Chondrocyte (in vitro differentiated cells): ENCODE data around the gene TRIM34. TPM values are rescaled to one million over a fixed set of nuclear protein-coding genes. Genes with fewer than 3 reads are reported as not detected.

ENCODE experiments used
- DNase-seq: peaks from one replicate; pipeline ENCODE4 v3.0.0; 2021; ENCODE audit warnings: mixed read lengths, low spot score
- H3K27ac Mint-ChIP-seq: one replicate; pipeline ENCODE4 v1.8.0; 2021; ENCODE audit warnings: mild to moderate bottlenecking, moderate library complexity, mixed read lengths; ENCODE audit not compliant: unreplicated experiment
- H3K27me3 Mint-ChIP-seq: 2 replicates; pipeline ENCODE4 v1.8.0; 2021; ENCODE audit warnings: low read depth, mixed read lengths
- H3K36me3 Mint-ChIP-seq: 2 replicates; pipeline ENCODE4 v1.8.0; 2021; ENCODE audit warnings: low read depth, mixed read lengths
- H3K4me1 Mint-ChIP-seq: 2 replicates; pipeline ENCODE4 v1.8.0; 2021; ENCODE audit warnings: low read depth, mild to moderate bottlenecking, mixed read lengths
- H3K4me3 Mint-ChIP-seq: one replicate; pipeline ENCODE4 v1.8.0; 2021; ENCODE audit warnings: mild to moderate bottlenecking, moderate library complexity, mixed read lengths; ENCODE audit not compliant: unreplicated experiment
- H3K9me3 Mint-ChIP-seq: 2 replicates; pipeline ENCODE4 v1.8.0; 2021; ENCODE audit warnings: low read depth, mixed read lengths
- CTCF ChIP-seq: fragments of 200-600 bp; sonication (generic); IDR thresholded peaks from 2 replicates; pipeline ENCODE4 v1.5.0; 2021; ENCODE audit warnings: antibody characterized with exemption, mild to moderate bottlenecking, moderate library complexity
- total RNA-seq: library from RNA; stranded (reverse); gene quantifications from 3 replicates; pipeline ENCODE4 v1.2.1, GENCODE V29; 2021

Gene TRIM34
- total RNA-seq, 1 donor from 2014 or later, result 2.1 TPM

GRCh38 chr11:5622802-5623201 lies 2.0 kb upstream of the TRIM34 start:
- Mint-ChIP-seq H3K4me3 (no peak overlapping the region), H3K27ac (no peak overlapping the region), H3K9me3 (no peaks in the 10 kb centered on the region), H3K36me3 (no peaks in the 10 kb centered on the region), H3K27me3 (no peaks in the 10 kb centered on the region), H3K4me1 (peaks cover 54% of the 10 kb centered on the region)
- no peak for DNase-seq
- TF ChIP-seq CTCF, result no peak

- peak overlapping the region; percentile 50 for H3K27ac Mint-ChIP-seq
- H3K4me3 Mint-ChIP-seq, result peak overlapping the region; percentile 83
- H3K27me3 Mint-ChIP-seq, result no peaks in the 10 kb centered on the region
- TF ChIP-seq CTCF, result no peak
- no peaks in the 10 kb centered on the region for H3K9me3 Mint-ChIP-seq
- peaks cover 38% of the 10 kb centered on the region for H3K4me1 Mint-ChIP-seq
- no peak for DNase-seq
- H3K36me3 Mint-ChIP-seq, result no peaks in the 10 kb centered on the region
Observed at GRCh38 chr11:5625281-5625680, 480 bp downstream of the TRIM34 start.

DNA sequence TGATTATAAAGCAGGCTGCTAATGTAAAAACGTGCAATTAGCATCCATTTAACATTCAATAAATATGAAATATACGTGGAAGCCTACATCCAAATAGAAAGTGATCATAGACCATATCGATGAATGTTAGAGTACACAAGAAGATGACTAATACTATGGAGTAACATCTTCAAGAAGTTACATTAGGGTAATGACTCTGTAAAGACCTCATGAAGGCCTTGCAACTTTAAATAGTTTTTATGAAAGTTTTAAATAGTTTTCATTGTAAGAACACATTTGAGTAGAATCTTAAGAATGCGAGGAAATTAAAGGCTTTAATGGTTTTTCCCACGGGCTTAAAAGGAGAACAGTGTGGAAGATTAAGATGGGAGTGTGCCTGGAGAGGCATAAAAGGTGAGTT lies 1.4 kb downstream of the TRIM34 start:
- no peak for TF ChIP-seq CTCF
- DNase-seq, result no peak
- no peaks in the 10 kb centered on the region for H3K27me3 Mint-ChIP-seq
- H3K4me3 Mint-ChIP-seq, result no peak overlapping the region
- H3K4me1 Mint-ChIP-seq, result peaks cover 29% of the 10 kb centered on the region
- H3K36me3 Mint-ChIP-seq, result peaks cover 2% of the 10 kb centered on the region
- H3K27ac Mint-ChIP-seq, result no peak overlapping the region
- no peaks in the 10 kb centered on the region for H3K9me3 Mint-ChIP-seq

DNA sequence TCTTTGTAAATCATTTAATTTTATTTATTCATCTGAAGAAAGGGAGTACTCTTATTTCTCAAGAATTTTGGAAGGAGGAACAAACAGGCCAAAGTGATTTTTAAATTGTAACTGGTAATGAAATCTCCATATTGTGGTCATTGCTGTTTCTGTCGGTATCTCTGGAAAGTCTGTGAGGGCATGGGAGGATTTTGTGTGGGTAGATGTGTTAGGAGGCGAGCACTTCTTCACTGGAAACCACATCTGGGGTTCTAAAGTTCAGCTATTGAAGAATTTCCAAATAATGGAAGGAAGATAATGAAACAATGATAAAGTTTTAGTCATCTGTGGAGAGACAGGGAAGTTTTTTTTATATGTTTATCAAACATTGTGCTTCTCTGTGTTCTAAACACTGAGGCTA lies 6.6 kb downstream of the TRIM34 start:
- no peaks in the 10 kb centered on the region for H3K4me1 Mint-ChIP-seq
- H3K36me3 Mint-ChIP-seq, result peaks cover 5% of the 10 kb centered on the region
- no peak overlapping the region for H3K27ac Mint-ChIP-seq
- H3K27me3 Mint-ChIP-seq, result no peaks in the 10 kb centered on the region
- no peaks in the 10 kb centered on the region for H3K9me3 Mint-ChIP-seq
- H3K4me3 Mint-ChIP-seq, result no peak overlapping the region
- no peak for DNase-seq
- no peak for TF ChIP-seq CTCF

DNA sequence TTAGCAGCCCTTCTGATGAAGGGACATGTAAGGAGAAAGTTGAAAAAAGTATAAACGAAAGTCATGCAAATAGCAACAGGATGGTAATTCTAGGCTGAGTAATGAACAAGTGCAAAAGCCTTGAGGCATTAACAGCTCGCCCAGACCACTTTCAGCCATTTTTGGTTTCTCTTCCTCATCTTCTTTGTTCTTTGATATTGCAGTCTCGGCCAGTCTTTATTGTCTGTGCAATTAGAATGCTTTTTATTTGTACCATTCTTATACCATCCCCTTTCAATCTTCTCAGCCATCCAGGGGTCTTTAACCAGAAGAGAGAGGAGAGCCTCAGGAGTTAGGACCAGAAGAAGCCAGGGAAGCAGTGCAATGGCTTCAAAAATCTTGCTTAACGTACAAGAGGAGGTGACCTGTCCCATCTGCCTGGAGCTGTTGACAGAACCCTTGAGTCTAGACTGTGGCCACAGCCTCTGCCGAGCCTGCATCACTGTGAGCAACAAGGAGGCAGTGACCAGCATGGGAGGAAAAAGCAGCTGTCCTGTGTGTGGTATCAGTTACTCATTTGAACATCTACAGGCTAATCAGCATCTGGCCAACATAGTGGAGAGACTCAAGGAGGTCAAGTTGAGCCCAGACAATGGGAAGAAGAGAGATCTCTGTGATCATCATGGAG lies 7.3 kb downstream of the TRIM34 start:
- no peak for TF ChIP-seq CTCF
- DNase-seq, result no peak
- Mint-ChIP-seq H3K27me3 (no peaks in the 10 kb centered on the region), H3K4me3 (no peak overlapping the region), H3K9me3 (no peaks in the 10 kb centered on the region), H3K4me1 (no peaks in the 10 kb centered on the region), H3K36me3 (peaks cover 5% of the 10 kb centered on the region), H3K27ac (no peak overlapping the region)
